Measurements from ENCODE around the gene HPD.

GRCh38 chr12:121889274-121889624 is 30.6 kb upstream of the HPD start:
- no peak for TF ChIP-seq GATA1 (IDR thresholded peaks at IDR 0.05; ENCODE audit: low read depth, low read length)
- TF ChIP-seq POLR2A (IDR thresholded peaks at IDR 0.05; ENCODE audit: low read length) = no peak

All from erythroblast (primary cell).